Hematopoietic multipotent progenitor cell treated with erythropoietin and hydrocortisone succinate and interleukin-3 and kit ligand, for 17 days (in vitro differentiated cells): Measurements from ENCODE around the gene SEMA3D.

Experiments used
- DNase-seq: peaks from one replicate; pipeline ENCODE4 v3.0.0-alpha.2; 2015; ENCODE audit warnings: low spot score

Gene SEMA3D

GRCh38 chr7:85031475-85031874, 155.4 kb downstream of the SEMA3D start:
- no peak for DNase-seq

- no peak for DNase-seq
These were observed 156.0 kb downstream of the SEMA3D start for GRCh38 chr7:85030893-85031292.

- no peak for DNase-seq
These were observed 161.5 kb downstream of the SEMA3D start for GRCh38 chr7:85025312-85025756.

GRCh38 chr7:85023916-85024315, 162.9 kb downstream of the SEMA3D start:
- no peak for DNase-seq

- DNase-seq, result peak; percentile 11
These were observed 163.7 kb downstream of the SEMA3D start for GRCh38 chr7:85023066-85023712.

GRCh38 chr7:85022064-85022697, 164.7 kb downstream of the SEMA3D start:
- no peak for DNase-seq

- DNase-seq, result no peak
These were observed 165.7 kb downstream of the SEMA3D start for GRCh38 chr7:85021101-85021704.

- no peak for DNase-seq
These were observed 167.1 kb downstream of the SEMA3D start for GRCh38 chr7:85019778-85020177.

GRCh38 chr7:85019176-85019575, 167.7 kb downstream of the SEMA3D start:
- DNase-seq, result no peak

GRCh38 chr7:85018498-85018897, 168.4 kb downstream of the SEMA3D start:
- DNase-seq, result no peak

GRCh38 chr7:85016286-85016685, 170.6 kb downstream of the SEMA3D start:
- no peak for DNase-seq

- DNase-seq, result no peak
These were observed 171.8 kb downstream of the SEMA3D start for GRCh38 chr7:85014936-85015660.

- no peak for DNase-seq
These were observed 175.7 kb downstream of the SEMA3D start for GRCh38 chr7:85011127-85011526.

GRCh38 chr7:85010306-85010705, 176.6 kb downstream of the SEMA3D start:
- no peak for DNase-seq

- DNase-seq, result no peak
These were observed 180.1 kb downstream of the SEMA3D start for GRCh38 chr7:85006754-85007153.

GRCh38 chr7:85004402-85004801, 182.5 kb downstream of the SEMA3D start:
- DNase-seq, result no peak

- DNase-seq, result no peak
These were observed 185.1 kb downstream of the SEMA3D start for GRCh38 chr7:85001495-85002345.

- no peak for DNase-seq
These were observed 186.0 kb downstream of the SEMA3D start for GRCh38 chr7:85000735-85001350.

- DNase-seq, result no peak
These were observed 187.4 kb downstream of the SEMA3D start for GRCh38 chr7:84999450-84999849.

GRCh38 chr7:84998665-84999064, 188.2 kb downstream of the SEMA3D start:
- no peak for DNase-seq

GRCh38 chr7:84997626-84998025, 189.2 kb downstream of the SEMA3D start:
- DNase-seq, result no peak
